Femur (tissue), 1 donor: ENCODE results near the gene DGCR2.
"Not testable (repeated sequence)": the region's sequence is repeated elsewhere in the genome, so short reads cannot be mapped to it uniquely, and the experiment has no call there.

ENCODE experiments used
- DNase-seq: peaks from one replicate; pipeline ENCODE4 v3.0.0-alpha.2; 2017

DGCR2 gene

DNA sequence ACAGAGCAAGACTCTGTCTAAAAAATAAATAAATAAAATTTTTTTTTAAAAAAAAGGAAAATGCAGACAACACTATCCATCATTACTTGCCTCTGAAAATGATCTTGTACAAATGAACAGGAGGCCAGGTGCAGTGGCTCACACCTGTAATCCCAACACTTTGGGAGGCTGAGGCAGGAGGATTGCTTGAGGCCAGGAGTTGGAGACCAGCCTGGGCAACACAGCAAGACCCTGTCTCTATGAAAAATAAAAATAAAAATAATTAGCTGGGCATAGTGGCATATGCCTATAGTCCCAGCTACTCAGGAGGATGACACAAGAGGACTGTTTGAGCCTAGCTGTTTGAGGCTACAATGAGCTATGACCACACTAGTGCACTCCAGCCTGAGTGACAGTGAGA, 49.4 kb downstream of the DGCR2 start:
- not testable (repeated sequence) for DNase-seq

DNA sequence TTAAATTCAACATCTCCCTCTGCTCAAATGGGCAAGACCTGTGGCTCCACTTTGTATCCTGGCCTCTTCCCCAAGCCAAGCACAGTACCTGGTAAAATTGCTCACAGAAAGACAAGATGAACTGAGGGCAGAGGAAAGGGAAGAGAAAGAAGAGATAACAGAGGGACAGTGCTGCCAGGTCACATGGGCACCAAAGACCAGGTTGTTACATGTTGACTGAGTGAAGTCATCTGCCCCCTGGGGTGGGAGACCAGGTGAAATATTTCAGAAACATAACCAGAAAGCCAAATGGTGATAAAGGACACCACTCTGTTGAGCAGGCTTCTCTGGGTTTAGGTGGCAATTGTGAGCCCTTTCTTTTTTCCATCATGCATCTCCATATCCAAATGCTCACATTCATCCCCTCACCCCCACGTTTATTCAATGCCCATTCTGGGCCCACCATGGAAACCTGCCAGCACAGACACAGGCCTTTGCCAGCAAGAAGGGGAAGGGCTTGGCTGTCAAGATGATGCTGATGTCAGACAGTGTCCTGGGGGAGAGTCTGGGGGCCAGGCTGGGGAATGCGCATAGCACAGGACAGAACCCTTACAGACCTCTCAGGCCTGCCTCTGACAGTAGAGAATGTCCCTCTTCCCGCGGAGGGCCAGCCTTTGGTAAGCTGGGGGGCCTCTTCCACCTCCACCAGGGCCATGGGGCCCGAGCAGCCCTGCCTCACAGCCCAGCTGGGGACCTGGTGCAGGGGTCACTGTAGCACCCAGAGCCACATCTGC, 51.6 kb downstream of the DGCR2 start:
- no peak for DNase-seq

DNA sequence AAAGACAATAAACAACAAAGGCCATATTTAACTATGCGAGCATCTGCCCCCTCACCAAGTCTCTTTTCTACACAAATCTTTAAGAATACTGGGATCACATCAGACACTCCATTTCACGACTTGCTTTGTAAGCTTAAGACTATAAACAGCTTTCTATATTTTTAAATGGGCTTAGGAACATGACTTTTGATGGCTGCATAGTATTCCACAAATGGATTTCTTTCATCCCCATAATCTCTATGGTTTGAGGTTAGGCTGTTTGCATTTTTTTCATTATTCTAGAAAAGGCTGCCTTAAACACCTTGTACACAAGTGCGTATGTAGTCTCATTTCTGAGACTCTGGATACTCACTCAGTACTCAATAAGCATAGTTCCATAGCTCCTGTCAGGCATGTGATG, 52.8 kb downstream of the DGCR2 start:
- no peak for DNase-seq

DNA sequence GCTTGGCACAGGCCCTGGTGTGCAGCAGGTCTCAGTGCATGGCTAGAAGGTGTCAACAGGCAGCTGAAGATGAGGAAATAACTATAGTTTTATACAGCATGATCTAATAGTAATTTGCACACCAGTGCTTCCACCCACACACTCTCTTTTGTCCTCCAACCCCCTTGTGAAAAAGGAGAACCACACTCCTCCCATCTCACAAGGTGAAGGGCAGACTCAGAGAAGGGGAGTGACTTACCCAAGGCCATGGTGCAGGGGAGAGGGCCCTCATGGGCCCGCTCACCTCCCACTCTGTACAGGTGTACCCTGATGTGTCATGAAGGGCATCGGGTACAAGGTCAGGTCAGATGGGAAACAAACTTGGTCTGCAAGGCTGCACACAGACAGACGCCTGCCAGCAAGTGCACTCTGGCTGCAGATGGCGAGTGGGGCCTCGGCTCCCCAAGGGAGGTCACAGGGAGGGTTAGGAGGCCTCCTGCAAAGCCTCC, 53.4 kb downstream of the DGCR2 start:
- no peak for DNase-seq

DNA sequence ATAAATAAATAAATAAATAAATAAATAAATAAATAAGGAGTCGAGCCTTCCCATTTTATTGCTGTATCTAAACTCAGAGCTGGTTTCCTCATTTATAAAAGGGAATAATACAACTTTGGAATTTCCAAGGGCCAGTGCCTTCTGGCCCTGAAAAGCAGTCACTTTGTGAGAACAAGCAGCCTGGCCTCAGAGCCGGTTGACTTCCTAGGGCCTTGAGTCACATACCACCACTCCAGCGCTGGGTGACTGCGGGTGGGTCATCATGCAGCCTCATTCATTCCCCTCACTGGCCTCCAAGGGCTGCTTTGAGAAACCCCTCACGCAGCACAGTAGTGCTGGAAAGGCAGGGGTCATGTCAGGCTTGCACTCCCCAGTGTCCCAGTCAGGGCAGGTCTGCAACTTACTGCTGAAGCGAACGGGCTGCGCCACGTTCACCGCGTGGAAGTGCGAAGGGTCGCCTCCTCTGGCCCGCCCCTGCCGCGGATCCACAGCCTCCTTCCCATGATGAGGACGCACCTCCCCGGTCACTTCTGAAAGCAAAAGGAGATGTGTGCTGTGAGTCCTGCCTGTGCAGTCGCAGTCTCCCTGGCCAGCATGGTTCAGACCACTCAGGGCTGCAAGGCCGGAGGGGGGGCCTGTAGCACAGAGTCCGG, 54.4 kb downstream of the DGCR2 start:
- no peak for DNase-seq

DNA sequence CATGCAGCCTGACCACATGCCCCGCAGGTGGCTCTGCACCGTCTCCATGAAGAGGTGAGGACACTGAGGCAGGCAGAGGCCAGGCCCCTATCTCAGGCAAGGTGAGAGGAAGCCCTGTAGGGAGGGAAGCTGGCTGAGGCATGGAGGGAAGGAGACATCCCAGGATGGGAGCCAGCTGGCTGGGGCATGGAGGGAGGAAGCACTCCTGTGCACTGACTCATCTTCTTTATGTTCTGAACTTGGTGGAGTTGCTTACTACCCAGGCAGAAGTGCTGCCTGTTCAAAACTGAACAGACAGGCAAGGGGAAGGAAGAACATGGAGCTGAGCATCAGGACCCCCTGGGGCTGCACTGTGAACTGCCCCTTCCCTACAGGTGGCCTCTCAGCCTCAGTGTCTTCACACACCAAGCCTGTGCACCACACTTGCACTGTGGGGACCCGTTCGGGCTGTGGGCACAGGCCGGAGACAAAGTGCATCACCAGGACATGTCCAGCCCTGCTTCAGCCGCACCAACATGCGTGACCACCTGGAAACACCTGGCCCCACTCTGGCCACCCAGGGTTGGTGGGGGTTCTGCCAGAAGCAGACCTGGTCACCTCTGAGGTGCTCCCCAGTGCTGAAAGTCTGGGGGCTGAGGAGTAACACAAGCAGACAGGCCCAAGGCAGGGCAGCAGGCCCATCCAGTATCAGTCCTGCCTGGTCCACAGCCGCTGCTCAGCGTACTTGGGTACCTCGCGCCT, 55.5 kb downstream of the DGCR2 start:
- DNase-seq, result no peak

DNA sequence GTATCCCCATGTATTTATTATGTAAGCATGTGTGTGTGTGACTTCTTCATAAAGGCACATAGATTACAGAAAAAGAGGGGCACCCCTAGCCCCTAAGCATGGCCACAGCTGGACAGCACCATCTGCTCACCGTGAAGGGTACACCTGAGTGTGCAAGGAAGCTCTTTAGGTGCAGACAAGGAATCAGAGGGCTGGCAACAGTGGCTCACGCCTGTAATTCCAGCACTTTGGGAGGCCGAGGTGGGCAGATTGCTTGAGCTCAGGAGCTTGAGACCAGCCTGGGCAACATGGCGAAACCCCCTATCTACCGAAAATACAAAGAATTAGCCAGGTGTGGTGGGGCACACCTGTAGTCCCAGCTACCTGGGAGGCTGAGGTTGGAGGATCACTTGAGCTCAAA, 56.3 kb downstream of the DGCR2 start:
- DNase-seq, result no peak

DNA sequence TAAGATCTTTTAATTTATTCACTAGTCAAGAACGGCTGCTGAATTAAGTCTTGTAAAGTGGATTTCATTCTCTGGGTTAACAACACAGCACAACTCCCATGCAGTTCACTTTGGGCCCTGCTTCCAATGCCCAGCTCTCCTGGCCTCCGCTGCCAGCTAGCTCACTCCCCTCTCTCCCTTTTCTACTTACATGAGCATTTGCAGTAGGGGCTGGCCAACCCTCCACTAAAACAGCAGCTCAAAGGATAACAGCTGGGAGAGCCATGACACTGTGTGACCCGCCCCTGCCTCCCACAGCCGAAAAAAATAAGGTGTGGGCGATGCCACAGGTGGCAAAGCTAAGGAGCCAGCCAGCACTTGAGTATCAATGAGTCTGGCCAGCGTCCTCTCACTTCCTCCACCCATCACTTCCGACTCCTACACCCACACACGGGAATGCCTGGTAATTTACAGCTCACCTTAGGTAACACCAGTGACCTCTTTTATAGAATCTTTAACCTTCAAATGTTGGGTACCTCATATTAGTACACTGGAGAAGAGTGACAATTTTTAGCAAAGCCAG, 56.8 kb downstream of the DGCR2 start:
- no peak for DNase-seq

DNA sequence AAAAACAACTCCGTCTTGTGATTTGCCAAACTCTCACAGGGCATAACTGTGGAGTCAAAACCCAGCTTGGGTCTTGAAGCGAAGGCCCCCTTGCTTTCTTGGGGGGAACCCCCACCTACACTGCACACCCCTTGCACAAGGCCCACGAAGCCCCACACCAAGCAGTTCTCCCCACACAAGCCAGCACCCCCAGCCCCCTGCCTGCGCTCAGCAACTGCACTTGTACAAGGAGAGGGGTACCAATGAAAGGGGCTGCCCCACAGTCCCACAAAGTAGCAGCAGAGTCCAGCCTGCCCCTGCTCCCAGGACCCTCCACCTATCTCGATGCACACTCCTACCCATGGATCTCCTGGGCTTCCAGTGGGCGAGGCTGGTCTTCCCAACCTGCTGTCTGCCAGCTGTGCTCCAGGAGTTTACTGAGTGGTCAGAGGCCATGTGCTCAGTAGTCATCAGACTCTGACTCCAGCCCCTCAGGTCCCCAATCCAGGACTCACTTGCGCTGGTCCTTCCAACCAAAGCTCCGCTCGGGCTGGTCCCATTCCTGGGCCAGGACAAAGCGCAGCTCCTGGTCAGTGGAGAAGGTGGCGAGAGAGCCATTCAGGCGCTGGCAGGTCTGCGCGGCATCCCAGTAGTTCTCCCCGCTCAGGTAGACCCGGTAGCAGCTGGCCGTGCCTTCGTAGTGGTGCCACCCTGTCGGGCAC, 57.7 kb downstream of the DGCR2 start:
- no peak for DNase-seq

DNA sequence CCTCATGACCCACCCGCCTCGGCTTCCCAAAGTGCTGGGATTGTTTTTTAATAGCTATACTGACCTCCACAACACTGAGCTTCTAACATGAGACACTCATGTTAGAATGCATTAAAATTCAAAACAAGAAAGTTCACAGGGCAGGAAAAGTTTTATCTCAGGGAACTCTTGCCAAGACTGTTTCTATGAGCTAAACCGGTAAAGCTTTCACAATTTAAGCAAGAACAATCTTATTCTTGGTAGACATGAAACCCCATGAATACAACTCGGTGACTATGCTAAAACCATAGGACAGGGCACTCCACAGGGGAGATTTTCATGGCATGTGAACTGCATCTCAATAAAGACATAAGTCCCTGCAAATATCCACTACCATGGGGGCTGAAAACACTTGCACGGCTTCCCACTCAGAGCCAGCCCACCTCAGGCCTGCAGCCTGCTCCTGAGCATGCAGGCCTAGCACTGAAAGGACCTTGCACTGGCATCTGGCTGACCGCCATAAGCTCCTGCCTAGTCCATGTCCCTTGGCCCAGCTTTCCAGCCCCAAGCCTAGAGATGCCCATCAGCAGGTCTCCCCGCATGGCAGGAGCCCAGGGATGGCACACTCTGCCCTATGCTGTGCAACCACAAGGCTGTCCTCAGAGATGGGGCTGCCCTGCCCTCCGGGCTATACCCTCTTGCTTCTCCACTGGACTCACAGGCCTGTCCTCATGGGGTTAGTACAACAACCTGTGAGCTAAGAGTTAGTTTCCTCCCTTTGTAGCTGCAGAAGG, 58.4 kb downstream of the DGCR2 start:
- DNase-seq, result no peak

DNA sequence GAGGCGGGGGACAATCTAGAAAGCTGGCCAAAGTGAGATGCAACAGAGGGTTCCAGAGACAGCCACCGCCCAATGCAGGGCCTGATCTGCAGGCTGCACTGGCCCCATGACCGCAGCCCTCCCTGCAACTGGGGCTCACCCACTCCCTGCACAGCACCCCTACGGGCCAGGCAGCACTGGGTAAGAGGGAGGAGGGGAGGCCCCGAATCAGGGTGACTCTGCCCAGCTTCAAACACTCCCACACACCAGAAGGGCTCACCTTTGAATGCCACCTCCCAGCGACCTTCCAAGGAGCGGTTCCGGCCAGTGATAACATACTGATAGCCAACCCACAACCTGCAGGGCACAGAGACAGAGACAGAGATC, 59.3 kb downstream of the DGCR2 start:
- no peak for DNase-seq

DNA sequence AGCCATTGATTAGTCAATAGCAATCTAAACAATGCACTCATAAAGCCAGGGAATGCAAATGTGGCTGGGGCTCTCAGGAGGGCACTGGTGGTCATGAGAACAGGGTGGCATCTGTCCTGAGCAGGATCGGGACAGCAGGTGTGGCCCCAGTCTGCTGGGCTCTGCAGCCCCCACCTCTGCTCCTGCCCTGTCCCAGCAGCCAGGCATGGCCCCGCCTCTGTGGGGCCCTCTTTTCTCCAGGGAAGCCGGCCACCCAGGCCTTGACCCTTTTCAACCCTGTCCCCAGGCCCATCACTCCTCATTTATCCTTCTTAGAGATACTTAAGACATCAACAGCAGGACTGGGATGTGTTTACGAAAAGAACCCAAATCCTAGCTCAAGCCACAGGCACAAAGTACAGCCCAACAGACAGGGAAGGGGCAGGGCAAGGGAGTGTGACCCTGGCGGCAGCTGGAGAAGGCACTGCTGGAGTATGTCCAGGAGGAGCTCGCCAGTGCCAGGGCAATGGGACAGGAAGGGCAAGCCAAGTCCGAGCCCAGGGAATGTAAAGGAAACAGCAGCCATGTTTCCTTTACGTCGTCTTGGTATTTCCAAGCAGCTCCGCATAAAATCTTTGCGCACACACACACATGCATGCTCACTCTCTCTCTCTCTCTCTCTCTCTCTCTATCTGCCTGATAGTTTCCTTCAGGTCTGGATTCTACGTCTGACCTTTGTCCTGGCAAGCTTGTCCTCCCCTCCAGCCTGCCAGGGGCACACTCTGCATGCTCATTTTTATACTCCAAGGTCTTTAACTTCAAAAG, 59.9 kb downstream of the DGCR2 start:
- DNase-seq, result no peak

DNA sequence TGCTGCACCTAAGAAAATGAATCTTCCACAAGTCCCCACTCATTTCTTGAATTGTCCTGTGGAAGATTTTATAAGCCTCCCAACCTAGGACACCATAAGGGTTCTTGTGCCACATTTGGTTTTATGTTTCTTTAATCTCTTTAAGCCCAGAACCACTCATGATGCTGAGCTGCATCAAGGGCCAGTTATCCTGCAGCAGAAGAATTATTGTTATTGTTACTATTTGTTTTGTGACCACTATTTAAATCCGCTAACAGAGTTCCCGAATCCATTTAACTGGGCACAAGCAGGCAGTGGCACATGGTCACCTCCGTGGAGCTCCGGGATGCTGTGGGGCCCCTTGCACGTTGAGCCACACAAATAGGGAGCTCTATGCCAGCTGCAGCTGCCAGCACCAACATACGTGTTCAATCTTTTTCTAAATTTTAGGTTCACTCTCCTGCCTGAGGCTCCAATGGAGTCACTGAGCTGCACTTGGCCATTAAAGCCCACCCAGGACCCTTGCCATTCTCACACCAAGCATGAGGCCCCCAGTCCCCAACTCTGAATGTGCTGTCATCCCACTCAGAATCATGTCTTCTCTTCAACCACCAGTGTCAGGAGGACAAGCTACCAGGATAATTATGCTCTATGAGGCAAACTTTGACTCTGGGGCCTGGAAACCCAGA, 60.6 kb downstream of the DGCR2 start:
- DNase-seq, result no peak

DNA sequence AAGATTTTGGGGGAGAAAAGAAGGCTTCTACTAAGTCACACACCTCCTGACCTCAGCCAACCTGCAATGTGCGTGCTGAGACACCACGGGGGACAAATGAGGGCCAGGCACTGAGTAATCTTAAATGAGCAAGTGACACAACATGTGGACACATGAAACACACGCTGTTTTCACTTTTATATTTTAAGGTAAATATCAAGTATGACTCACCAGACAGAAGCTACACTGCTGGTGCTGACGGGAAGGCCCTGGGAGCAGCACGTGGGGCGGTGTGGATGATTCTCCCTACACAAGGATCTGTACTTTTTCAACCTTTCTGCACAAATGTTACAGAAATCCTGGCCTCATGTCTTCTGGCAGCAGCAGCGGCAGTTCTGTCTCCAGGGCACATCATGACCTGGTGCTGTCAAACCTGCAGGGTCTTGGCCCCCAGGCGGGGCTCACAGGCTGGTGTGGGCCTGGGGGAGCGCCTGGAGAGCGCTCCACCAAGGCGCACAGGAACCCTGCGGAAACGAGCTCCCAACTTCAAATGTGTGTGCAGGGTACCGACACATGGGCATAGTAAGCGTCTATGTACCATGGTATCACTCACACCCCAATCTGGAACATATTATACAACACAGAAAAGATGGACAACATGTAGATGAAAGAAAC, 61.7 kb downstream of the DGCR2 start:
- no peak for DNase-seq

DNA sequence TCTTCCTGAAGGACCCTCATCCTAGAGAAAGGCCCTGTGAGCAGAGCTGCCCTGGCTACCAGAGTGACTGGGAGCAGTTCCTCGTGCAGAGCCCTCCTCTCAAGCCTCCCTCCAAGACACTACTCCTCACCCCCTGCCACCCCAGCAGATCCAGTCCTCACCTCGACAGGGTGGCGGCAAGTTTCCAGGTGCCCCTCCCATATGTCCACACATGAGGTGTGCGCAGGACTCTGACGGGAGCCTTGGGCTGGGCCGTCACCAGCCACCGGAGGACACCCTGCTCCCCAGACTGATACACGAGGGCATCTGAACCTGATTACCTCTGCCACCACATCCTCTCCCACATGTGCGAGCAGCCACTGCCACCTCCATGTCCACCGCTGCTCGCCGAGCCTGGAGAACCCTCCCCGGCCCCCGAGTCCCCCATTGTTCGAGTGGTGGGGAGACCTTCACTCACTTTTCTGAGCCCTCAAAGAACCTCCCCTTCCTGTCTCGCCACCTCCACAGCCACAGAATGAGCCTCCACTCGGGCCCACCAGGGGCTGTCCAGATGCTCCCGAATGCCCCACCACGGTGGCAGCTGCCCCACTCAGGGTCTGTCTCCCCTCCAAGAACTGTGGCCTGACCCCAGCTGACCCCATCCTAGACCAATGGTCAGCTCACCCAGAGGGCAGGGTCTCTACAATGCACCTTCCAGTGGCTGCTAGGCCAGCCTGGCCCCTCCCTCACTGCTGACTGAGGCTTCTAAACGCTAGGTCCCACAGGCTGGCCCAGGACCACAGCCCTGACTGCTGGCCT, 62.5 kb downstream of the DGCR2 start:
- no peak for DNase-seq

DNA sequence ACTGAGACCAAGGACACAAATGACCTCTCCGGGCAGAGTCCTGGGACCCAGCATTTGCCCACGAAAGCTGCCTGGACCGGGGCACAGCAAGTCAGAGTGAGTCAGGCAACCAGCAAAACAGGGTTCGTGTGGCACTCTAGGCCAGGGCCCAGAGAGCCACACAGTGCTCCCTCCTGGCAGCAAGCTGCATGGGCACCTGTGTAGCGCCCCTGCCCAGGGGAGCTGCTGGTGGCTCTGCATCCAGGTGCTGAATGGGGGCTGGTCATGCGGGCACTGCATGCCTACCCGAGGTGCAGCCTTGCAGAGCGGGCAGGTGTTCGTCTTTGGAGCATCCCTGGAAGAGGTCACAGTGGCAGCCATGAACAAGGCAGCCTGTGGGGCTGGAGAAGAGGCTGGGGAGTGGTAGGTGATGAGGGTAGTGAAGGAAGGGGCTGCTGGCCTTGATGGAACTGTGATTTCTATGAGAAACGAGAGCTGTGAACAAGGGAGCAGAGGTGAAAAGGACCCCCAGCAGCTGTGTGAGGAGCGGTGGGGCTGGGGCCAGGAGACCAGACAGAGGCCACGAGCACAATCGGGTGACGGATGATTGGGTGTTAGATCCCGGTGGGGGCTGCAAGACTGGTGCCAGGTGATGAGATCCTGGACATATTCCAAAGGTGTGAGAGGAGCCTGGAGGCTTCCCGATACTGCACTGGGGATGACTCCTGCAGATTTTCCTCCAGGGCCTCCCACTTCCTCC, 63.3 kb downstream of the DGCR2 start:
- DNase-seq, result no peak

DNA sequence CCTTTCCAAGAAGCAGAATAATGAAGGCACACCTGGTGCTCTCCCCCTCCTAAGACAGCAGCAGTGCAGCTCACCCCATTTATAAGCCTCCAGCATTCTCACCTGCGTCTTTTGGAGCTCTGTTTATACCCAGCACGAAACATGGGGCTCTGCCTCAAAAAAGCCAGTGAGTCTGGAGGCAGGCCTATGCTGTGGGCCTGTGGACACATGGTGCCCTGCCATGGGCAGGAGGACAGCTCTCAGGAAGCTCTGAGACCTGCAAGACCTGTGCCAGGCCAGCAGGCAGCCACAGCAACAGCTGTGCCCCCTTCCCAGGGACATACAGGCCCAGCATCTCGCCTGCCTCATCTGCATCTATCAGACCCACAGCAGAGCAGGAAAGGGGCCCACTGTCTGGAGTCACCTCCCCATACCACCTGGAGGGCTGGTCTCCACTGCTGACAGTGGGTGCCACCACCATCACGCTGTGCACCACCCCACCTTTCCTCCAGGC, 64.2 kb downstream of the DGCR2 start:
- no peak for DNase-seq

DNA sequence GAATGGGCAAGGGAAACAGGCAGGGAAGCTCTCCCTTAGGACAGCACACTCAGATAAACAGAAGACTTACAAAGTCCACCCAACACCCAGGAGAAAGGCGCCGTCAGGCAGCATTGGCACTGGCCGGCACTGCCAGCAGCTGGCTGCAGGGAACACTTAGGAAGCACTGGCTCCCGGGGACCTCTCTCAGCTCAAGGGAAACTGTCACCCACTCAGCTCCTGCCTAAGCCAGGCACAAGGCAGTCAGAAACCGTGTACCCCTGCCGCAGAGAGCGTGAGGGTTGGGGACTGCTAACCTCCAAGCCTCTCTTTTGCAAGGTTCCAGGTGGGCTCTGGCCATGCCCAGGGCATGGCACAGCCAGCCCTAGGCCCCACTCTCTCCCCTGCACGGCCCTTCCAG, 64.7 kb downstream of the DGCR2 start:
- no peak for DNase-seq
